Osteocyte (in vitro differentiated cells): ENCODE measurements around the gene COPS4. TPM values are rescaled to one million over a fixed set of nuclear protein-coding genes. Genes with fewer than 3 reads are reported as not detected.

ENCODE experiments used
- DNase-seq: peaks from one replicate; pipeline ENCODE4 v3.0.0; 2021; ENCODE audit warnings: mixed read lengths; ENCODE audit not compliant: unreplicated experiment; ENCODE audit errors: extremely low spot score
- H3K27ac Mint-ChIP-seq: one replicate; pipeline ENCODE4 v1.8.0; 2021; ENCODE audit warnings: mild to moderate bottlenecking, mixed read lengths; ENCODE audit not compliant: unreplicated experiment
- H3K27me3 Mint-ChIP-seq: one replicate; pipeline ENCODE4 v1.8.0; 2021; ENCODE audit warnings: mixed read lengths; ENCODE audit not compliant: unreplicated experiment
- H3K36me3 Mint-ChIP-seq: one replicate; pipeline ENCODE4 v1.8.0; 2021; ENCODE audit warnings: mixed read lengths; ENCODE audit not compliant: unreplicated experiment
- H3K4me1 Mint-ChIP-seq: one replicate; pipeline ENCODE4 v1.8.0; 2021; ENCODE audit warnings: mixed read lengths; ENCODE audit not compliant: unreplicated experiment
- H3K4me3 Mint-ChIP-seq: one replicate; pipeline ENCODE4 v1.8.0; 2021; ENCODE audit warnings: mild to moderate bottlenecking, moderate library complexity, mixed read lengths; ENCODE audit not compliant: unreplicated experiment
- H3K9me3 Mint-ChIP-seq: one replicate; pipeline ENCODE4 v1.8.0; 2021; ENCODE audit warnings: mixed read lengths; ENCODE audit not compliant: unreplicated experiment
- total RNA-seq: library from RNA; stranded (reverse); gene quantifications from 2 replicates; pipeline ENCODE4 v1.2.1, GENCODE V29; 2021
- TF ChIP-seq, protein P1 (sequence below): fragments of 200-600 bp; sonication (generic); IDR thresholded peaks from 2 replicates; pipeline ENCODE4 v1.5.0; 2021; ENCODE audit warnings: antibody characterized with exemption, mild to moderate bottlenecking, moderate library complexity

COPS4 gene
- total RNA-seq, 1 donor from 2014 or later = 38.5 TPM

- TF ChIP-seq, protein P1, sequence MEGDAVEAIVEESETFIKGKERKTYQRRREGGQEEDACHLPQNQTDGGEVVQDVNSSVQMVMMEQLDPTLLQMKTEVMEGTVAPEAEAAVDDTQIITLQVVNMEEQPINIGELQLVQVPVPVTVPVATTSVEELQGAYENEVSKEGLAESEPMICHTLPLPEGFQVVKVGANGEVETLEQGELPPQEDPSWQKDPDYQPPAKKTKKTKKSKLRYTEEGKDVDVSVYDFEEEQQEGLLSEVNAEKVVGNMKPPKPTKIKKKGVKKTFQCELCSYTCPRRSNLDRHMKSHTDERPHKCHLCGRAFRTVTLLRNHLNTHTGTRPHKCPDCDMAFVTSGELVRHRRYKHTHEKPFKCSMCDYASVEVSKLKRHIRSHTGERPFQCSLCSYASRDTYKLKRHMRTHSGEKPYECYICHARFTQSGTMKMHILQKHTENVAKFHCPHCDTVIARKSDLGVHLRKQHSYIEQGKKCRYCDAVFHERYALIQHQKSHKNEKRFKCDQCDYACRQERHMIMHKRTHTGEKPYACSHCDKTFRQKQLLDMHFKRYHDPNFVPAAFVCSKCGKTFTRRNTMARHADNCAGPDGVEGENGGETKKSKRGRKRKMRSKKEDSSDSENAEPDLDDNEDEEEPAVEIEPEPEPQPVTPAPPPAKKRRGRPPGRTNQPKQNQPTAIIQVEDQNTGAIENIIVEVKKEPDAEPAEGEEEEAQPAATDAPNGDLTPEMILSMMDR = no peak
- no peaks in the 10 kb centered on the region for H3K27me3 Mint-ChIP-seq
- DNase-seq = no peak
- H3K27ac Mint-ChIP-seq = no peak overlapping the region
- no peaks in the 10 kb centered on the region for H3K9me3 Mint-ChIP-seq
- H3K4me3 Mint-ChIP-seq = no peak overlapping the region
- peaks cover 9% of the 10 kb centered on the region for H3K4me1 Mint-ChIP-seq
- no peaks in the 10 kb centered on the region for H3K36me3 Mint-ChIP-seq
Measured at GRCh38 chr4:83112231-83112630, 77.2 kb downstream of the COPS4 start.

DNA sequence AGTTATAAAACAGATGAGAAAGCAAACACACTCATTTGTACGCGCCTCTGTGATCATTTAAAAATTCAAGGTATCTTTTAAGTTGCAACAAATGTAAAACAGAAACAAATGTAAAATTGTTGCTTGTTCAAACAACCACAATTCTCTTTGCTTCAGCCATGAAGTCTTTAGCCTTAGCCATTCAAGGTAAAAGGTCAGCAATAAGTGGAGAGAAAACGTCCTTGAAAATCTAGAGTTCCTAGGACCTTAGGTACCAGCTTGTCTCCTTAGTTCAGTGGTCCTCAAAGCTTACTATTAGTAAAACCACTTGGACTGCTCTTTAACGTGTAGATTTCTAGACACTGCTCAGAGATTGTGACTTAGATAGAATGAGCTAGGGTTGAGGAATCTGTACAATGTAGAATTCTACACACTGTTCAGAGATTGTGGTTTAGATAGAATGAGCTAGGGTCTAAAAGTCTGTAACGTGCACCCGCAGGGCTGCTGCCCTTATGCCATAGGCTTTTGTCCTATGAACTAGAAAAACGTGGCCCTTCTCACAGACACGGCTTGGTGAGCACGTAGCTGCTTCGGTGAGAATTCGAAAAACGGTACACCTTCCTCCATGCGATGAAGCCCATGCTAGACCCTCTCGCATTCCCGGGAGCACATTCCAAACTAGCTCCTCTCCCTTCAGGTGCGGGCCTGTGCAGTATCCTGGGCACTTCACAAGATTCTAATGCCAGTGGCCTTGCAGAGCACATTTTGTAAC lies 77.9 kb downstream of the COPS4 start:
- Mint-ChIP-seq H3K27me3 (no peaks in the 10 kb centered on the region), H3K36me3 (no peaks in the 10 kb centered on the region), H3K4me1 (peaks cover 9% of the 10 kb centered on the region), H3K9me3 (no peaks in the 10 kb centered on the region), H3K4me3 (no peak overlapping the region), H3K27ac (no peak overlapping the region)
- TF ChIP-seq, protein P1 = no peak
- no peak for DNase-seq

GRCh38 chr4:83113429-83113786 lies 78.4 kb downstream of the COPS4 start:
- no peak overlapping the region for H3K4me3 Mint-ChIP-seq
- TF ChIP-seq, protein P1 = no peak
- no peak for DNase-seq
- H3K36me3 Mint-ChIP-seq = no peaks in the 10 kb centered on the region
- no peaks in the 10 kb centered on the region for H3K9me3 Mint-ChIP-seq
- peaks cover 9% of the 10 kb centered on the region for H3K4me1 Mint-ChIP-seq
- H3K27me3 Mint-ChIP-seq = no peaks in the 10 kb centered on the region
- no peak overlapping the region for H3K27ac Mint-ChIP-seq

DNA sequence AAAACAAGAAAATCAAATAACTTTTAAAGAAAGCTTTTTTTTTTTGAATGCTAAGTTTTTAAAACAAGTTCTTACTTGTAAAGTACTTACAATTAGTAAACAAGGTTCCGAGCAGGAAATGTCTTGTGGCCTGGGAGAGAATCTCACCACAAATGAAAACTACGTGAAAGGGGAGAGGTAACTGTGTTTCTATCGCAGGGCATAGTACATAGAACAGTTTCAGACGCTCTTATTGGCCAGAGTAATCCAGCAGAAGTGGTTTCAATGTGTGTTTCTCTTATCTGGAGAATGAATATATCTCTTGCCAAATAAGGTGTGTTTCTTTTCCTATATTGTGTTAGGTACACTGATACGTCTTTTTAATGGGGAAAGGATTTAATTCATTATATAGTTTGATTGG lies 79.6 kb downstream of the COPS4 start, which contains the start of gene PLAC8:
Gene PLAC8, minus strand, starts transcription at position 154 of the 400 bp plus-strand sequence. CDS start 6,808 bp downstream, outside the sequence.
- Mint-ChIP-seq H3K9me3 (no peaks in the 10 kb centered on the region), H3K27me3 (peaks cover 6% of the 10 kb centered on the region), H3K4me1 (peaks cover 5% of the 10 kb centered on the region), H3K4me3 (no peak within 1 kb of the TSS), H3K27ac (no peak within 1 kb of the TSS), H3K36me3 (no peaks in the 10 kb centered on the region)
- TF ChIP-seq, protein P1 = no peak
- no peak for DNase-seq

DNA sequence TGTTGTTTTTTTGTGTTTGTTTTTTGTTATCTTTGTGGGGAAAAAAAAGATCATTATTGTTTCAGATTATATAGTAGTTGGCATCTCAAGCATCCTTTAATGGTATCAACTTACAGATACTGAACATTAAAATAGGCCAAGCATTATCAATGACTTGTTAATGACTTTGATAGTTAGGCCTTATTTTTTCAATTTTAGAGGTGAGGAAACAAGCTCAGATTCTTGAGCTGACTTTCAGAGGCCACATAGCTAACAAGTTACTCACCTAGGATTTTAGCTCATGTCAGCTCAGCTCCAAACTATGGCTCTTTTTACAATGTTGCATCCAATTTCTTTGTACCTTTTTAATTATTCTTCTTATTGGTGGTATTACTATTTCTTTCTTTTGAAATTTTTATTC lies 80.0 kb downstream of the COPS4 start:
- H3K27me3 Mint-ChIP-seq = peaks cover 9% of the 10 kb centered on the region
- no peaks in the 10 kb centered on the region for H3K9me3 Mint-ChIP-seq
- H3K27ac Mint-ChIP-seq = no peak overlapping the region
- DNase-seq = no peak
- H3K4me3 Mint-ChIP-seq = no peak overlapping the region
- TF ChIP-seq, protein P1 = no peak
- no peaks in the 10 kb centered on the region for H3K36me3 Mint-ChIP-seq
- peaks cover 5% of the 10 kb centered on the region for H3K4me1 Mint-ChIP-seq
